Smooth muscle cell (in vitro differentiated cells): Measurements from ENCODE around the gene ENDOV. TPM values are rescaled to one million over a fixed set of nuclear protein-coding genes. Genes with fewer than 3 reads are reported as not detected.

ENCODE experiments used
- DNase-seq: peaks from one replicate; lab custom pipeline; 2025; ENCODE audit not compliant: unreplicated experiment; lab: John Stamatoyannopoulos, UW
- H2AFZ ChIP-seq: fragments of 200-600 bp; sonication (generic); 2 replicates; pipeline ENCODE4 v1.6.0; 2016; ENCODE audit warnings: antibody characterized with exemption, low read depth, mild to moderate bottlenecking
- H3F3A ChIP-seq: fragments of 200-600 bp; sonication (generic); 2 replicates; pipeline ENCODE4 v1.6.0; 2017; ENCODE audit warnings: antibody characterized with exemption, low read depth
- H3K27ac ChIP-seq: fragments of 200-600 bp; sonication (generic); 2 replicates; pipeline ENCODE4 v1.5.1; 2016; ENCODE audit warnings: low read depth, mild to moderate bottlenecking
- H3K27me3 ChIP-seq: fragments of 200-600 bp; sonication (generic); 2 replicates; pipeline ENCODE4 v1.6.1; 2016; ENCODE audit warnings: low read depth, mild to moderate bottlenecking
- H3K36me3 ChIP-seq: fragments of 200-600 bp; sonication (generic); 2 replicates; pipeline ENCODE4 v1.5.1; 2016; ENCODE audit warnings: low read depth
- H3K4me1 ChIP-seq: fragments of 200-600 bp; sonication (generic); 2 replicates; pipeline ENCODE4 v1.5.1; 2016; ENCODE audit warnings: low read depth
- H3K4me2 ChIP-seq: fragments of 200-600 bp; sonication (generic); 2 replicates; pipeline ENCODE4 v1.6.0; 2016; ENCODE audit warnings: mild to moderate bottlenecking
- H3K4me3 ChIP-seq: fragments of 200-600 bp; sonication (generic); 2 replicates; pipeline ENCODE4 v1.5.1; 2016; ENCODE audit warnings: mild to moderate bottlenecking
- H3K79me2 ChIP-seq: fragments of 200-600 bp; sonication (generic); 2 replicates; pipeline ENCODE4 v1.6.0; 2016; ENCODE audit warnings: low read depth, mild to moderate bottlenecking
- H3K9ac ChIP-seq: fragments of 200-600 bp; sonication (generic); 2 replicates; pipeline ENCODE4 v1.6.0; 2016; ENCODE audit warnings: low read depth
- H3K9me3 ChIP-seq: fragments of 200-600 bp; sonication (generic); replicated peaks from 2 replicates; pipeline ENCODE4 v1.5.1; 2016; ENCODE audit warnings: low read depth
- H4K20me1 ChIP-seq: fragments of 200-600 bp; sonication (generic); 2 replicates; pipeline ENCODE4 v1.6.0; 2016; ENCODE audit warnings: low read depth
- WGBS: methylation state at CpG from one replicate; pipeline ENCODE4 v1.1.7; 2016; ENCODE audit warnings: low lambda C conversion rate; 5-methylcytosine and 5-hydroxymethylcytosine counted together
- polyA plus RNA-seq: library from polyadenylated mRNA; unstranded; fragments of >200 nt; fragmentation: Nextera tagmentation; extraction: Ambion mirVana; gene quantifications from 2 replicates; pipeline ENCODE4 v1.2.1, GENCODE V29; 2016
- total RNA-seq: library from RNA; depleted of rRNA; stranded (reverse); fragments of >200 nt; gene quantifications from 2 replicates; pipeline ENCODE4 v1.2.3, GENCODE V29; 2014
- TF ChIP-seq, protein P1 (sequence below): fragments of 200-600 bp; sonication (generic); IDR thresholded peaks from 2 replicates; pipeline ENCODE4 v1.5.1; 2017; ENCODE audit warnings: borderline replicate concordance, mild to moderate bottlenecking, antibody characterized with exemption; ENCODE audit not compliant: insufficient read depth, poor library complexity, severe bottlenecking

ENDOV gene
- total and polyA plus RNA-seq, 2 experiments from 2014 or later = 31.6 to 59.7 TPM

- H3K27ac ChIP-seq = no peak overlapping the region
- TF ChIP-seq, protein P1, sequence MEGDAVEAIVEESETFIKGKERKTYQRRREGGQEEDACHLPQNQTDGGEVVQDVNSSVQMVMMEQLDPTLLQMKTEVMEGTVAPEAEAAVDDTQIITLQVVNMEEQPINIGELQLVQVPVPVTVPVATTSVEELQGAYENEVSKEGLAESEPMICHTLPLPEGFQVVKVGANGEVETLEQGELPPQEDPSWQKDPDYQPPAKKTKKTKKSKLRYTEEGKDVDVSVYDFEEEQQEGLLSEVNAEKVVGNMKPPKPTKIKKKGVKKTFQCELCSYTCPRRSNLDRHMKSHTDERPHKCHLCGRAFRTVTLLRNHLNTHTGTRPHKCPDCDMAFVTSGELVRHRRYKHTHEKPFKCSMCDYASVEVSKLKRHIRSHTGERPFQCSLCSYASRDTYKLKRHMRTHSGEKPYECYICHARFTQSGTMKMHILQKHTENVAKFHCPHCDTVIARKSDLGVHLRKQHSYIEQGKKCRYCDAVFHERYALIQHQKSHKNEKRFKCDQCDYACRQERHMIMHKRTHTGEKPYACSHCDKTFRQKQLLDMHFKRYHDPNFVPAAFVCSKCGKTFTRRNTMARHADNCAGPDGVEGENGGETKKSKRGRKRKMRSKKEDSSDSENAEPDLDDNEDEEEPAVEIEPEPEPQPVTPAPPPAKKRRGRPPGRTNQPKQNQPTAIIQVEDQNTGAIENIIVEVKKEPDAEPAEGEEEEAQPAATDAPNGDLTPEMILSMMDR = no peak
Measured at GRCh38 chr17:80458016-80458415, 43.0 kb downstream of the ENDOV start.

GRCh38 chr17:80459234-80459633, 44.3 kb downstream of the ENDOV start:
- H3K36me3 ChIP-seq = no peaks in the 10 kb centered on the region
- no peaks in the 10 kb centered on the region for H3F3A ChIP-seq
- peaks cover 5% of the 10 kb centered on the region for H3K4me1 ChIP-seq
- no peak for DNase-seq
- H2AFZ ChIP-seq = no peak overlapping the region
- peaks cover 21% of the 10 kb centered on the region for H3K27me3 ChIP-seq
- WGBS = 88% methylated on average over 11 of the region's 11 CpGs
- no peaks in the 10 kb centered on the region for H3K79me2 ChIP-seq
- H3K9me3 ChIP-seq = no peaks in the 10 kb centered on the region
- no peak overlapping the region for H3K27ac ChIP-seq
- H3K9ac ChIP-seq = no peak overlapping the region
- H3K4me3 ChIP-seq = no peak overlapping the region
- H3K4me2 ChIP-seq = no peak overlapping the region
- TF ChIP-seq, protein P1 = no peak
- no peaks in the 10 kb centered on the region for H4K20me1 ChIP-seq

More at GRCh38 chr17:80458016-80458415, 43.0 kb downstream of the ENDOV start:
- 88% methylated on average over 8 of the region's 8 CpGs for WGBS
- no peak overlapping the region for H3K4me2 ChIP-seq
- no peak overlapping the region for H3K4me3 ChIP-seq
- no peaks in the 10 kb centered on the region for H3F3A ChIP-seq
- H3K9ac ChIP-seq = no peak overlapping the region
- H4K20me1 ChIP-seq = no peaks in the 10 kb centered on the region
- H3K79me2 ChIP-seq = no peaks in the 10 kb centered on the region
- DNase-seq = no peak
- no peaks in the 10 kb centered on the region for H3K9me3 ChIP-seq
- peaks cover 9% of the 10 kb centered on the region for H3K4me1 ChIP-seq
- no peak overlapping the region for H2AFZ ChIP-seq
- no peaks in the 10 kb centered on the region for H3K36me3 ChIP-seq
- peaks cover 14% of the 10 kb centered on the region for H3K27me3 ChIP-seq

- DNase-seq = no peak
- H3F3A ChIP-seq = no peaks in the 10 kb centered on the region
- no peak overlapping the region for H3K4me2 ChIP-seq
- H3K36me3 ChIP-seq = no peaks in the 10 kb centered on the region
- H3K27ac ChIP-seq = no peak overlapping the region
- H4K20me1 ChIP-seq = no peaks in the 10 kb centered on the region
- no peak overlapping the region for H3K9ac ChIP-seq
- WGBS = 57% methylated on average over 8 of the region's 8 CpGs
- no peak overlapping the region for H3K4me3 ChIP-seq
- H3K4me1 ChIP-seq = peaks cover 3% of the 10 kb centered on the region
- TF ChIP-seq, protein P1 = no peak
- no peaks in the 10 kb centered on the region for H3K79me2 ChIP-seq
- no peaks in the 10 kb centered on the region for H3K9me3 ChIP-seq
- H2AFZ ChIP-seq = no peak overlapping the region
- H3K27me3 ChIP-seq = peaks cover 32% of the 10 kb centered on the region
Measured at GRCh38 chr17:80460429-80460834, 45.5 kb downstream of the ENDOV start.

DNA sequence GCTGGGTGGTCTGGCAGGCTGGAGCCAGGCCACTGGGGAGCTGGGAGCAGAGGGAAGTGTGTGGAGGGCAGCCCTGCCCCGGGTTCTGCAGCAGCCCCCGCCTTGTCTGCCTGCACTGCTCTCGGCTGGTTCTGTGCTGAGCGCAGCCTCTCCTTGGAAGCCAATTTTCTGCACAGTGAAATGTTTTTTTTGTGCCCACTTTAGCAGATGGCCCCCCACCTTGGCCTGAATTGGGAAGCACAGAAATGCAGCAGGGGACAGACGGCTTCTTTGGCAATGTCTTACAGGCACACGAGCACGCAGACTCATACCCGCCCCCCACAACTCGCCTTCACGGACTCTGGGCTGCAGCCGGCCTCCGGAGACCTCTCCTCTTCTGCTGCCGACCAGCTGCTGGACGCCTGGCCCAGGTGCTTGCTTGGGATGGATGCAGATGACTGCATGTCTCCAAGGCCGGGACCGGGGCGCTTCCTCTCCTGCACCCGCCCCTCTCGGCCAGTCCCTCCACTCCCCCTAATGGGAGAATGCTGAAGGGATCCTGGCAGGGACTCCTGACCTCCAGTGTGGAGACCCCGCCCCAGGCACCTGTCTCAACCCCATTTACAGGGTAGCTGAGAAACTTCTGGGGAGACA, 46.7 kb downstream of the ENDOV start:
- Histone ChIP-seq H3K4me3 (no peak overlapping the region), H3K79me2 (no peaks in the 10 kb centered on the region), H4K20me1 (no peaks in the 10 kb centered on the region), H2AFZ (no peak overlapping the region), H3K27me3 (peaks cover 44% of the 10 kb centered on the region), H3K9me3 (no peaks in the 10 kb centered on the region), H3K36me3 (no peaks in the 10 kb centered on the region), H3K27ac (no peak overlapping the region), H3K4me1 (no peaks in the 10 kb centered on the region), H3K9ac (no peak overlapping the region), H3F3A (no peaks in the 10 kb centered on the region), H3K4me2 (no peak overlapping the region)
- TF ChIP-seq, protein P1 = no peak
- WGBS = 72% methylated on average over 20 of the region's 20 CpGs
- no peak for DNase-seq
